Esophagus squamous epithelium (tissue), 5 donors: ENCODE measurements around the gene LRRN2. TPM values are rescaled to one million over a fixed set of nuclear protein-coding genes. Genes with fewer than 3 reads are reported as not detected.

ENCODE experiments used
- DNase-seq: peaks from one replicate; lab custom pipeline; 2025; lab: John Stamatoyannopoulos, UW
- H3K27ac ChIP-seq, 4 donors: fragments of 200-600 bp; sonication (generic); one replicate each; pipeline ENCODE4 v1.5.1; 2016 to 2019; ENCODE audit warnings: mild to moderate bottlenecking in 1 of 4
- H3K27me3 ChIP-seq, 4 donors: fragments of 200-600 bp; sonication (generic); 1 replicate in 3 of 4; 2 replicates in 1 of 4; pipeline versions ENCODE4 v1.5.1 to v1.6.0; 2017 to 2021; ENCODE audit warnings: antibody characterized with exemption in 1 of 4
- H3K36me3 ChIP-seq, 3 donors: fragments of 200-600 bp; sonication (generic); one replicate each; pipeline ENCODE4 v1.5.1; 2016 to 2019
- H3K4me1 ChIP-seq, 3 donors: fragments of 200-600 bp; sonication (generic); one replicate each; pipeline ENCODE4 v1.5.1; 2017 to 2019
- H3K4me3 ChIP-seq, 4 donors: fragments of 200-600 bp; sonication (generic); 1 replicate in 3 of 4; 2 replicates in 1 of 4; pipeline ENCODE4 v1.5.1; 2016 to 2019; ENCODE audit warnings: mild to moderate bottlenecking in 2 of 4, moderate library complexity in 1 of 4
- H3K9me3 ChIP-seq, 3 donors: fragments of 200-600 bp; sonication (generic); one replicate each; pipeline ENCODE4 v1.5.1; 2016 to 2019
- POLR2A ChIP-seq, 4 donors: fragments of 450-650 bp; IDR thresholded peaks; one replicate each; pipeline ENCODE4 v1.6.1; 2017; ENCODE audit warnings: antibody characterized with exemption in 4 of 4, mild to moderate bottlenecking in 4 of 4, moderate library complexity in 3 of 4
- WGBS, 2 donors: methylation state at CpG; one replicate each; pipeline ENCODE4 v1.1.5; 2018; 5-methylcytosine and 5-hydroxymethylcytosine counted together
- intact Hi-C: fragments of 100-400 bp; cut with DNase I; formaldehyde crosslinking; loops from one replicate; pipeline ENCODE4 v1.15.0; 2022
- total RNA-seq, 4 donors: library from RNA; depleted of rRNA; stranded (reverse); fragments of >200 nt; gene quantifications; one replicate each; pipeline ENCODE4 v1.1.0, GENCODE V29; 2016
- TF ChIP-seq, protein P1 (sequence below), 6 experiments: fragments of 450-650 bp in 4 of 6; fragments of 200-600 bp in 2 of 6; sonication (generic) in 2 of 6; IDR thresholded peaks; one replicate each; pipeline ENCODE4 v1.5.1; 2016 to 2019; ENCODE audit warnings: antibody characterized with exemption in 6 of 6, mild to moderate bottlenecking in 4 of 6, moderate library complexity in 4 of 6
- donor health status: DM: yes; HTN: yes; CAD: no.

The LRRN2 gene
- total RNA-seq, 4 donors from 2014 or later, result 0.18 to 1.8 (median 1.5) TPM

DNA sequence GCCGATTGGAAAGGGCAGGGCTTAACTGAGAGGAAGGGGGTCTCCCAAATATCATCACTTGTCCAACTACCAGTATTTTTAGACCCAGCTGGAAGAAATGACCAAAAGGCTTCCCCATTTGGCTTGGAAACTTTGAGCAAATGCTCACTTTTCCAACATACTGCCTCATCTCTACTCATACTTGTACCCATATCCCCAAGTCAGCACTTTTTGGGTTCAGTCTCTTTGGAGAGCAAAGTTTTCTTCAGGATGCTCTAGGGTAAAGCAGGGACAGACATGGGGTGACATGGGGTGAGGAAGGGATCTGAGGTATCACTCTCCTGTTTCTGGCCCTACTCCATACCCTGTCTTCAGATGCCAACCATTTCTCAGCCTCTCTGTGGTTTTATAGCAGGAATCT lies 27.2 kb downstream of the LRRN2 start:
- Histone ChIP-seq H3K27ac (no peak overlapping the region), H3K36me3 (no peaks in the 10 kb centered on the region), H3K4me3 (no peak overlapping the region), H3K4me1 (no peaks in the 10 kb centered on the region), H3K27me3 (peaks cover 0 to 31% (median 0%) of the 10 kb centered on the region in 4 donors), H3K9me3 (no peaks in the 10 kb centered on the region)
- TF ChIP-seq POLR2A (IDR thresholded peaks at IDR 0.05), result no peak
- TF ChIP-seq, protein P1, sequence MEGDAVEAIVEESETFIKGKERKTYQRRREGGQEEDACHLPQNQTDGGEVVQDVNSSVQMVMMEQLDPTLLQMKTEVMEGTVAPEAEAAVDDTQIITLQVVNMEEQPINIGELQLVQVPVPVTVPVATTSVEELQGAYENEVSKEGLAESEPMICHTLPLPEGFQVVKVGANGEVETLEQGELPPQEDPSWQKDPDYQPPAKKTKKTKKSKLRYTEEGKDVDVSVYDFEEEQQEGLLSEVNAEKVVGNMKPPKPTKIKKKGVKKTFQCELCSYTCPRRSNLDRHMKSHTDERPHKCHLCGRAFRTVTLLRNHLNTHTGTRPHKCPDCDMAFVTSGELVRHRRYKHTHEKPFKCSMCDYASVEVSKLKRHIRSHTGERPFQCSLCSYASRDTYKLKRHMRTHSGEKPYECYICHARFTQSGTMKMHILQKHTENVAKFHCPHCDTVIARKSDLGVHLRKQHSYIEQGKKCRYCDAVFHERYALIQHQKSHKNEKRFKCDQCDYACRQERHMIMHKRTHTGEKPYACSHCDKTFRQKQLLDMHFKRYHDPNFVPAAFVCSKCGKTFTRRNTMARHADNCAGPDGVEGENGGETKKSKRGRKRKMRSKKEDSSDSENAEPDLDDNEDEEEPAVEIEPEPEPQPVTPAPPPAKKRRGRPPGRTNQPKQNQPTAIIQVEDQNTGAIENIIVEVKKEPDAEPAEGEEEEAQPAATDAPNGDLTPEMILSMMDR (IDR thresholded peaks at IDR 0.05), result no peak
- 78 to 100% methylated on average over 1 of the region's 1 CpG for WGBS, 2 donors
- intact Hi-C loops, result no loop called here
- DNase-seq, result no peak

DNA sequence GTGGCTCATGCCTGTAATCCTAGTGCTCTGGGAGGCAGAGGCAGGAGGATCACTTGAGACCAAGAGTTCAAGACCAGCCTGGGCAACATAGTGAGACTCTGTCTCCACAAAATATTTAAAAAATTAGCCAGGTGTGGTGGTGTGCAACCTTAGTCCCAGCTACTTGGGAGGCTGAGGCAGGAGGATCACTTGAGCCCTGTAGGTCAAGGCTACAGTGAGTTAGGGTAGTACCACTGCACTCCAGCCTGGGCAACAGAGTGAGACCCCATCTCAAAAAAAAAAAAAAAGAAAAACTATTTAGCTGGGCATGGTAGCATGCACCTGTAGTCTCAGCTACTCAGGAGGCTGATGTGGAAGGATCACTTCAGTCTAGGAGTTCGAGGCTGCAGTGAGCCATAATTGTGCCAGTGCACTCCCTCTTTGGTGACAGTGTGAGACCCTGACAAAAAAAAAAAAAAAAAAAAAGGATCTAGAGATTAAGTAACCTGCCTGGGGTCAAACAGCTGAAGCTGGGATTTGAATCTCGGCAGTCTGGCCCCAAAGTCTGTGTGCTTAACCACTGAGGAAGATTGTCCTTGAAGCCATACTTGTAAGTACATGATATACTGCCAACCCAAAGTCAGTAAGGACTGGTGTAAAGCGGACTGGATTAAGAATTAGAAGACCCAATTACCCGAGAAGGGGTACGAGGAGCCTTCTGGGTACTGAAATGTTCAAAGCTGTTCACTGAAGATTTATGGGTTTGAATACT lies 31.8 kb downstream of the LRRN2 start:
- H3K4me1 ChIP-seq, result no peaks in the 10 kb centered on the region
- no peak for TF ChIP-seq POLR2A (IDR thresholded peaks at IDR 0.05)
- TF ChIP-seq, protein P1 (IDR thresholded peaks at IDR 0.05), result no peak
- DNase-seq, result no peak
- no peak overlapping the region for H3K27ac ChIP-seq
- WGBS, 2 donors, result 71 to 77% methylated on average over 5 of the region's 5 CpGs
- peaks cover 0 to 40% (median 0%) of the 10 kb centered on the region in 4 donors for H3K27me3 ChIP-seq
- intact Hi-C loops, result no loop called here
- no peak overlapping the region for H3K4me3 ChIP-seq
- no peaks in the 10 kb centered on the region for H3K36me3 ChIP-seq
- no peaks in the 10 kb centered on the region for H3K9me3 ChIP-seq

DNA sequence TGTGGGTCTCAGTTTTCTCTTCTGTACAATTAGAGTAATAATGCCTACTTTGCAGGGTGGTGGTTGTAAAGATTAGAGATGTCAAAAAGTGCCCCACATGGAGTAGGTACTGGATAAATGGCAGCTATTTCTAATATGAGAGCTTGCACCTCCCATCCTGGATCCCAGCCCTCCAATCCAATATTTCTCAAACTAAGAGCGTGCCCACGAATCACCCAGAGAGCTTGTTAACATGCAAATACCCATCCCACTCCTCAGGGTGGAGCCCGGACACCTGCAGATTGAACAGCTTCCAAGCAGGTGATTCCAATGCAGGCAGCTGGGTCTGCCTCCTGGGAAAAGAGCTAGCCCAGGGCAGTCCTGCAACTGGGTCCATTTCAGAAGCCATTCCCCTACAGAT lies 33.0 kb downstream of the LRRN2 start:
- DNase-seq, result no peak
- Histone ChIP-seq H3K9me3 (no peaks in the 10 kb centered on the region), H3K4me1 (peaks cover 0 to 5% (median 3%) of the 10 kb centered on the region in 3 donors), H3K4me3 (no peak overlapping the region), H3K27ac (no peak overlapping the region), H3K36me3 (no peaks in the 10 kb centered on the region), H3K27me3 (peaks cover 0 to 40% (median 0%) of the 10 kb centered on the region in 4 donors)
- WGBS, 2 donors, result 10 to 40% methylated on average over 2 to 3 of the region's 3 CpGs
- intact Hi-C loops, result no loop called here
- TF ChIP-seq POLR2A (IDR thresholded peaks at IDR 0.05), result no peak

DNA sequence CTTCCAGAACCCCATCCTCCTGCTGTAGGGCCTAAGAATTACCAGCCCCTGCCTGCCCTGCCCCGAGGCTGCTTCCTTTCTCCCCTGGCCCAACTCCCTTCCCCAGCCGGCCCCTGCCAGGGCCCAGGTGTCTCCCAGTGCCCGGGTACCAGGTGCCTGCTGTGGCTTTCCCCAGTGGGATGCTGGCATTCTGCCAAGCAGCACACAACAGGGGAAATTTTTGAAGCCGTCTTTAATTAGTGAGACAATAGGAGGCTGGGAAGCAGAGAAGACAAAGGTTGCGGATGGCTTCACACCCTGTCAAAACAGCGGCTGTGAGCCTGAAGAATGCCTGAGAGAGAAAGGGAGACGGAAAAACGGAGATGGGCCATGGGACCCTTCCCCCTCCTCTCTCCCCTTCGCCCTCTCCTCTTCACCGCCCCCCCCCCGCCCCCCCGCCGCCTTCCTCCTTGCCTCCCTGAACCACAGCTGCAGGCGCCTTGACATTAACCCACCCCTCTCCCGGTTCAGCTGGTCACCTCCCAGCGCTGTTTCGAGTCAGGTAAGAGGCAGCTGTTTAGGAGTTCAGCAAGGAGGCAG lies 33.6 kb downstream of the LRRN2 start:
- Histone ChIP-seq H3K27ac (no peak overlapping the region), H3K9me3 (no peaks in the 10 kb centered on the region), H3K27me3 (peaks cover 0 to 40% (median 0%) of the 10 kb centered on the region in 4 donors), H3K4me3 (no peak overlapping the region), H3K4me1 (peaks cover 0 to 8% (median 7%) of the 10 kb centered on the region in 3 donors), H3K36me3 (no peaks in the 10 kb centered on the region)
- DNase-seq, result no peak
- intact Hi-C loops, result no loop called here
- TF ChIP-seq, protein P1 (IDR thresholded peaks at IDR 0.05), result no peak
- no peak for TF ChIP-seq POLR2A (IDR thresholded peaks at IDR 0.05)
- WGBS, 2 donors, result 10 to 19% methylated on average over 9 of the region's 17 CpGs

DNA sequence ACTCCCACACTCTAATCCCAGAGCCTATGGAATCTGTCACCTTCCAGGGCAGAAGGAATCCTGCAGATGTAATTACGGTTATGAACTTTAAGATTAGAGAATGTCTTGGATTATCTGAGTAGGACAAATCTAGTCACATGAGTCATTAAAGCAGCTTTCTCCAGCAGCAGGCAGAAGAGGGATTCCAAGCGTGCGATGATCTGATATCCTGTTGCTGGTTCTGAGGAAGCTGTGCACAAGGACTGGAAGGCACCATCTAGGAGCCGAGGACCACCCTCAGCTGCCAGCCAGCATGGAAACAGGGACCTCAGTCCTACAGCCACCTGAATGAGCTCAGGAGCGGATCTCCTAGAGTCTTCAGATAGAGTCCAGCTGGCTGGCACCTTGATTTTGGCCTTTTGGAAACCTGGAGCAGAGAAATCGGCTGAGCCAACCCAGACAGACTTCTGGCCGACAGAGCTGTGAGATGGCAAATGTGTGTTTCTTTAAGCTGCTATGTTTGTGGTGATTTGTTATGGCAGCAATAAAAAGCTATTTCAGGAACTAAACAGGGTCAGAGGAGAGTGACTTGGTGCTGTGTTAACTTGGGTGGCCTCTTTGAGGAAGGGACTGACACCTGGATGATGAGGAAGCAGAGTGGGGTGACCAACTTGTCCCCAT lies 34.5 kb downstream of the LRRN2 start:
- TF ChIP-seq, protein P1 (IDR thresholded peaks at IDR 0.05), result no peak
- TF ChIP-seq POLR2A (IDR thresholded peaks at IDR 0.05), result no peak
- WGBS, 2 donors, result 62 to 79% methylated on average over 3 to 7 of the region's 7 CpGs
- Histone ChIP-seq H3K27me3 (peaks cover 0 to 40% (median 0%) of the 10 kb centered on the region in 4 donors), H3K4me3 (no peak overlapping the region), H3K9me3 (no peaks in the 10 kb centered on the region), H3K36me3 (no peaks in the 10 kb centered on the region), H3K4me1 (peaks cover 0 to 12% (median 7%) of the 10 kb centered on the region in 3 donors), H3K27ac (no peak overlapping the region)
- DNase-seq, result no peak
- intact Hi-C loops, result no loop called here
